GM18502 (cell line): ENCODE results near the gene ZNF385A.

ENCODE experiments used
- ATAC-seq: cut with Tn5 transposase; IDR thresholded peaks from one replicate; pipeline ENCODE4 v1.9.1; 2021; ENCODE audit warnings: mild to moderate bottlenecking; ENCODE audit not compliant: unreplicated experiment, poor library complexity

Gene ZNF385A

DNA sequence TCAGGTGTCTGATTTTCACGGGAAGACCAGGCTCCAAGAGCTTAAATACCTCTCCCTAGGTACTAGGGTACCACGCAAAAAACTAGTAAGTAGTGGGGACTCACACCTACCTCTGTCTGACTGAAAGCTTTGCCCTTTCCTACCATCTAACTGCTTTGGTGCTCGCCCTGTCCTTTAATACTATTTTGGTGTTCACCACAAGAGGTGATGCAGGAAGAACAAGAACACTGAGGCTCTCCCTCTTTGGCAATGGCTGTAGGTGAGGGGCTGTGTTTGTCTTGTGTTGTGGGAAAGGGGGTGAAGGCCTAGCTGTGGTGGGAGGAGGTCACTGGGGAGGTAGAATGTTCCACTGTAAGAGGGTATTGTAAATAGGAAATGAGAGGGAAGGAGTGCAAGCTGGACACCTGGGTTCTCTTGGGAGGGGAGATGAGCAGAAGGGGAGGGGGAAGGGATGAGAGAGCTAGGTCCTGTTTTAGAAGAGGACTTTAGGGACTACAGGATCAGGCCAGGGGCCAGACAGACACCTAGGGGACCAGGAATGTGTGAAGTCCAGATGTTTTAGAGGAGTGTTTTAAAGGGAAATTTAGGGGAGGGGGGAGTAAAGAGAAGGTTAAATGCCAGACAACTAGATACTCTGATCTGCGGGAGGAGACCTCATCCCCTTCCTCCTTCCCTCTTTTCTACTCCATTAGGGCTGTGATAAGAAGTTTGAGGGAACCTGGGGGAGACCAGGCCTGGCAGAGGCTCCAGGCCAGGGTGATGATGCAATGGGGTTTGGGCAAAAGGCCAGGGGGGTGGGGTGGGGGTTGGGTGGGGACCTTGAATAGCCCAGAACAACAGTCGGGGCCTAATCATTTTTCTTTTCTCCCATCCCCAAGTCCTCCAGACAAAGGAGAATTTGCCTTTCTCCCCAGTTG lies 32.4 kb upstream of the ZNF385A start:
- no peak for ATAC-seq

DNA sequence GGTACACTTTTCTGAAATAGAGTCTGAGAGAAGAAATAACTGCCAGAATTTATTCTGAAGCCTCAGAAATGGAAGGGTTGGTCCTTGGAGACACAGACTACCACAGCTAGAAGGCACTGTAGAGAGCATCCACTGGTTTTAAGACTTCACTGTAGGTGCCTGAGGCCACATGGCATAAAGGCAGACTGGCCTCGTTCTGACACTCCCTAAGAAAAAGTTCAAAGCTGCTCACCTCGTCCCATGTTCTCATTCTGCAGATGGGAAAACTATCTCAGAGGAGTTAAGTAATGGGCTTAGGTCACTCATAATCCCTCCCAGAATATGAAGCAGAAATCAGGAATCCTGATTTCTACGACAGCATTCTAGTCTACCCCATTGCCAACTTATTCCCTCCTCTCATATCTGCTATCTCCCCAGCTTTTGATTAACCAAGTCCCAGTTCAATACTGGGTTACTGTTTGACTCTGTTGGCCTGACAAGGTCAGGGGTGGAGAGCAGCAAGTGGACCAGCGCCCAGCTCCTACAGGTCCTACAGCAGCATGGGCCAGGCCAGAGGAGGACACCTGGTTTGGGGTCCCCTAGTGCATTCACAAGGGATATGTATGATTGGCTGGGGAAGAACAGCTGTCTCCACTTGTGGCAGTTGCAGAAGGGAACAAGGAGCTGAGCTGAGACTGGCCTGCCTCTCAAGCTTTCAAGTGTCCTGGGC lies 30.8 kb upstream of the ZNF385A start:
- ATAC-seq, result no peak

DNA sequence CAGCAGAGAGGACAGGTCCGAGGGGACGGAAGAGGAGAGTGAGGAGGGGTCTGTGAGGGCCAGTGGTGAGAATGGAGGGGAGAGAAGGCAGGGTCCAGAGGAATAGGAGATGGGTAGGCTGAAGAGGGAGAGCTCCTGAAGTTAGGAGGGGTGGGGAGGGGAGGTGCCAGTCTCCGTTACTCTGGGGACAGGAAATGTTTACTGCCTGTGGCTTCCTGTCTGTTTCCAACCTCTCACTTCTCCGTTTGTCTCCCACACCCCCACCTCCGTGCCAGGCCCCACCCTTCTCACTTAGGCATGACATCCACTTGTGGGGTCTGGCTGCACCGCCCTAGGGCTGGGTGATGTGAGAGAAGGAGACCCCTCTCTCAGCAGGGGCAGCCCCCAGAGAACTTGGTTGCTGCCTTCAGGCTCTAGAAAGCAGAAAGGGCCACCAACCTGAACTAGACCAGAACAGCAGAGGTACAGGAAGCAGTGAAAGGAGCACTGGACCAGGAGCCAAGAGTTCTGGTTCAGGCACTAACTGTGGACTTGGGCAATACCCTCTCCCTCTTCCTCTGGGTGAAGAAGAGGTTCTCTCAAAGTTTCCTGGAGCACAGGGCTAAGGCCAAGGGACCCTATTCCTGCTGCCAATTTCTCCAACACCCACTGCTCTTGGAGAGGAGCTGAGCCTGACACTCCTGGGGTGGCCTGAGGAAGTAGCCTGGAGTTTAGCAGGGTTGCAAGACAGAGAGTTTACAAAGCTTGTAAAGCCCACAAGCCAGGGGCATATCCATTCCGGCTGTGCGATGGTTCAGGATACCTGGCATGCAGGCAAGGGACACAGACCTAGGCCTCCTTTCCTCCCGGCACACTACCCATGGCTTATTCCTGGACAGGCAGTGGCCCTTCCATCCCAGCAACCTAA lies 29.0 kb upstream of the ZNF385A start:
- ATAC-seq, result peak; percentile 72

DNA sequence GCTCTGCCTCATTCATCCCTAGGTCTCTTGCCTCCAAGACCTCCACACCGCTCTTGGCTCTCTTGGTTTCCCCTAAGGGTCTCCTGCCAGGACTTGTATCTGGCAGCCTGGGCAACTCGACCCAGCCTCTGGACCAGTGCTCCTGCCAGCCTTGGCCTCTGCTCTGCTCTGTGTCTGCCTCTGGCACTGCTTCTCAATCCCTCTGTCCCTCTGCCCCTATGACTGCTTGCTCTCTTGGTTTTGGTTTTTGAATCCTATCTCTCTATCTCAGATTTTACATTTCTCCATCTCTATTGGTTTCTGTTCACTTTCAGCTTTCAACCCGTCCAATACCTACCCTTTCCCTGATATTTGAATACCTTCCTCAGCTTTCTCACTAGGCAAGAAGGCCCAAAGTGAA lies 28.3 kb upstream of the ZNF385A start:
- ATAC-seq, result peak; percentile 30

DNA sequence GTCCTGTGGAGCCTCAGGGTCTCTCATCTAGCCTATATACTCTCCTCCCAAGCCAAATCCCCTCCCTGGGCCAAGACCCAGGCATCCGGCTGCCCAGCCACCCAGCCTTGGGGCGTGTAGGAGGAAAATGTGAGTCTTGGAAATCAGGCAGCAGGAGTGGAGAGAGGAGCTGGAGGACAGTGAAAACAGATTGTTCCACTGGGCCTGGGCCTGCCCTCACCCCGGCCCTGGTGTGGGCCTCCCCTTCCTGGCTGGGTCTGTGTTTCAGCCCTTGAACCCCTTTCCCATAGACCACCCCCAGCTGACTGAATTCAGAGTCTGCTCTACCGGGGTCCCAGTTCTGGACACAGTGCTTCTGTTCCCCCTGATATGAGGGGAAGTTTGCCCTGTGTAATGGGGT lies 27.8 kb upstream of the ZNF385A start:
- no peak for ATAC-seq

DNA sequence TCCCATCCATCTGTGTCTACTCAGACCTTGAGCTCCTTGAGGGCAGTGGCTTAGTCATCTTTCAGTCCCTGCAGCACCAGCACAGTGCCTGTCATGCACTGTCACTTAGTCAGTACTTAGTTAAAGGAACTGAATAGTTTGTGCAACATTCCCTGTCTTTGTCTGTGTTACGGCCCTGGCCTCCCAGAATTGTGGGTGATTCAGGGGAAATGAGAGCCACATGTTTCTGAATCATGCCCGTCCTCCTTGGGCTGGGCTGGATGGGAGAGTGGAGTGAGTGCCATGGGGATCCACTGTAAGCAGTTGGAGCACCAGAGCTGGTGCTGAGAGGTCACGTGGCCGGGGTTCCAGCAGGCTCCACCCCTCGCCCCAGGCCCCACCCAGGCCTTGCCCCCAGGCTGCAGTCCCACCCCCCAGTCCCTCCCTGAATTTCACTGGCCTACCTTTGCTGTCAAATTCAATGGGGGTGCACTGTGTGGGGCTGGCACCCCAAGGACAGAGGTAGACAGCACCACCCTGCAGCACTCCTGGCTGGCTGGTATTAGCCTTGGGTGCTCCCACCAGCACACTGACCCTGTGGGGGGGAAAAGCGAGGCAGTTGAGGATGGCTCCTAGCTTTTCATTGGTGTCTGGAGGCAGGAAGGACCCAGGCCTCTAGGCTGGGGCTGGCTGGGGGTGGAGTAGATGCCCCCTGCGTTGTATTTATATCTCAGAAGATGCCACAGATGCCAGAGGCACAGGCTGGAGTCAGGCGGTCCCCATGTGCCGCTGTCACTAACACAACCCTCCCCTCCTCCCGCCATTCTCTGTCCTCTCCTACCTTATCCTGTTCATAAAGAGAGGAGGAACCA lies 27.1 kb upstream of the ZNF385A start:
- ATAC-seq, result no peak

DNA sequence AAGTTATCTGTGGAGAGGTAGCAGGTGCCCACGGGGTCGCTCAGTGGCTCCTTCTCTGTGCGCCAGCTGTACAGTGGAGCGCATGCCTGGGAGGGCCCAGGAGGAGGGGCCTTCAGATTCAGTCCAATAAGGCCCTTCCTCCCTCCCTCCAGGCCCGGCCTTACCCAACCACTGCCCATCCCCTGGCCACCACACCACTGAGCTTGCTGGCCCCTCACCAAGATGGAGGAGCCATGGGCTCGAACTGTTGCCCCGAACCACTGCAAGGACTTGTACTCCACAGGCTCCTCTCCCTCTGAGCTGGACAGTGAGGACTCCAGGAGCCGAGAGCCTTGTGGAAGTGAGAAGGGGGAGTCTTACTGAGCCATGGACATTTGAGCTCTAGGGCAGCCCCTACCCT lies 24.7 kb upstream of the ZNF385A start:
- ATAC-seq, result no peak

DNA sequence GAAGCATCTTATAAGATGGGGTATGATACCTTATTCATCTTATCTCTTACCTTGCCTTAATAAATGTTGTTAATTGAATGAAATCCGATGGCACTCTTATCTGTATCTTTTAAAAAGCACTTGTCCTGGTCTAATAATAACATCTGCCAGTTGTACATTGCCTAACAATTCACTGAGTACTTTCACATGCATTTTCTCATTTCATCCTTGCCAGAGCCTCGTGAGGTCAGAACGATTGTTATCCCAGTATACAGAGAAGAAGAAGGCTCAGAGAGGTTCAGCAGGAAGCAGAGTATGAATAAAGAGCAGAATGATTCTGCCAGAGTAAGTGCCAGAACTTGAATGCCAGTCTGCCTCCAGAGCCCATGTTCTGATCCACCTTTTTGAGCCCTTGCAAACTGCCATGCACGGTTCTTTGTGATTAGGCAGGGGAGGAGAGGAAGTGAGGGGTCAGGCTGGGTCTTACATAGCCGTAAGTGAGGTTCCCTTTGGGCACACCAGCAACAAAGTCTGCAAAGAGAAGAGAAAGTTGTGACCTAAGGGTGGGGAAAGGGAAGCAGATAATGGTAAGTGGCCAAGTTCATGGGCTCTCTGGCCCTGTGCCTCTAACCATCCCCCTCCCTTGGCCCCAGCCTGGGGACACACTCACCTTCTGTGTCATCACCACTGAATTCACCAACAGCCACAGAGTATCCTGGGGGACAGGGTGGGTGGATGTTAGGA lies 22.8 kb upstream of the ZNF385A start:
- ATAC-seq, result no peak

DNA sequence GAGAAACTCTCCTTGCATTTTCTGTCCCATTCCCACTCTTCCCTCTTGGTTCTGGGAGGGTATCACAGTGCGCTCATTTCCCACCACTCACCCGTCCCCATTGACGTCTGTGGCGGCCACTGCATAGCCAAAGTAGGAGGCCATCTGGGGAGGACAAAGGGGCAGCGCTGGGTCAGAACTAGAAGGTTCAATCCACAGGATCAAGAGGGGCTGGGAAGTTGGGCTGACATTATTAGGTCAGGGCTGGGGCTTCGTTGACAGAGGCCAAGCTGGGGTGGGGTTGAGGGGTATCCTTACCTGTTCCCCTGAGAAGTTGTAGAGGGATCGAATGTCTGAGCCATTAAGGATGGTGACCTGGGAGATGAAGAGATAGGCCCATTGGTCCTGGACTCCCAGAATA lies 21.0 kb upstream of the ZNF385A start:
- no peak for ATAC-seq

DNA sequence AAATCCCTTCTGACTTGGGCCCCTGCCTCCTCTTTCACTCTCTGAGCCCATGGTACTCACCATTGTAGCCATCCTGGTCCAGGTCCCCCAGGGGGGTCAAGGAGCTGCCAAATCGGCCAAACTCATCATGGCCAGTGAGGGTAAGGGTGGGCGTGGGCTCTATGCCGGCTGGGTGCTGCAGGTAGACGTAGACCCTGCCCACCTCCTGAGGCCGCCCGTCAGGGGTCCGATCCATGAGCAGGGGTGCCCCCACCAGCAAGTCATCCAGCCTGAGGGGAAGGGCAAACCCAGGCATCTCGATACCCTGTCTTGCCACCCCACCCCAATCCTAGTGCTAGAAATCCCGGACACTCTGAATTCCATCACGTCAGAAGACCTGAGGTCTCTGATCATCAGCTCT lies 20.6 kb upstream of the ZNF385A start:
- no peak for ATAC-seq

DNA sequence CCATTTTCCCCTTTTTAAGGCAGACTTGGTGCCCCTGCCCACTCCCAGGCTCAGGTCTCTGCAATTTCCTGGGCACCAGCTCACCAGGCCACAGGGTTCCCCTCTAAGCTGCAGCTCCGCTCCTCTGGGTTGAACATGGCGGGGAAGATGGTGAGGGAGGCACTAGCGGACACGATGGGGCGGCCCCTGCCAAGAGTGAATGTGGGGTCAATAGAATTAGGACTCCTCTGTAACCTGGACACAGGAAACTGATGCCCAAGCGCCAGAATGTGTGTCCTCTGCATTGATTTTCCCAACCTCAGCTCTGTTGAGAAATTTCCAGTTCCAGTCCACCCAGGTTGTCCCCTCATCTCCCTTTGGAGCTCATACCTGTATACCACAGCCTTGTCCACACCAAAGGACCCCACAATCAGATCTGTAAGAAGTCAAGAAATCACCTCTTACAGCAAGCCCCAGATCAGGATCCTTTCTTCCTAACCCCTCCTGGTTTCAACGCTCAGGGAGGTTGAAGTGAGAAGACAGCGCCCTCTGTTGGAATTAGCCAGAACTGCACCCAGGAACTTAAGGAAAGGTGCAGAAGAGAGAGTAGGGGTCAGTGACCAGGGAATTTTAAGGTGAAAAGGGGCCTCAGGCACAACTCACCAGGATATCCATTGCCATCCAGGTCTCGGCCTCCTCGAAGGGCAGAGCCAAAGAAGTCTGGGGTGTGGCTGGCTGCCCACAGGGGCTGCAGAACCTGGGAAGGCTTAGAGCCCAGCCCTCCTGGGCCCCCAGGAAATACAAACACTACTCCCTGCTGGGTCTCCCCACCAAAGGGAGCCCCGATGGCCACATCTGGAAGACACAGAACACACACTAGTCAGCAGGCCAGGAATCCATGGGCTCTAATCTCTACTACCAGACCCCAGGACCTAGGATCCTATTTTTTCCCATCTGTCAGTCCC lies 19.8 kb upstream of the ZNF385A start:
- ATAC-seq, result no peak

DNA sequence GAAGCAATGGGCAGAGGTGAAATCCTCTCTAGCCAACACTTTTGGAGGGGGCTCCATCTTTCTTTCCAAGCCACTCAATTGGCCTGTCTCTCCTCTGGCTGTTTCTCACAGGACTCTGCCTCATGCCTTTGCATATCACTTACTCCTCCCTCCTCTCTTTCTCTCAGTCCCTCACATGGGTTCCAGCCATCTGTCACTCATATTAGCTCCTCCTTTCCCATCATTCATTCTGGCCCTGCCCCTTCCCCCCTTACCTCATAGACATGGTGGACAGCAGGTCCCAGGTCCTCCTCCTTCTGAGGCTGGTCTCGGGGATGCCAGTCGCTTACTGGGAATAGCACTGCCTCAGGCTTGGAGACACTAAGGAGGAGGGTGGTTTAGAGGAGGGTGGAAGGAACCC lies 16.6 kb upstream of the ZNF385A start:
- no peak for ATAC-seq

DNA sequence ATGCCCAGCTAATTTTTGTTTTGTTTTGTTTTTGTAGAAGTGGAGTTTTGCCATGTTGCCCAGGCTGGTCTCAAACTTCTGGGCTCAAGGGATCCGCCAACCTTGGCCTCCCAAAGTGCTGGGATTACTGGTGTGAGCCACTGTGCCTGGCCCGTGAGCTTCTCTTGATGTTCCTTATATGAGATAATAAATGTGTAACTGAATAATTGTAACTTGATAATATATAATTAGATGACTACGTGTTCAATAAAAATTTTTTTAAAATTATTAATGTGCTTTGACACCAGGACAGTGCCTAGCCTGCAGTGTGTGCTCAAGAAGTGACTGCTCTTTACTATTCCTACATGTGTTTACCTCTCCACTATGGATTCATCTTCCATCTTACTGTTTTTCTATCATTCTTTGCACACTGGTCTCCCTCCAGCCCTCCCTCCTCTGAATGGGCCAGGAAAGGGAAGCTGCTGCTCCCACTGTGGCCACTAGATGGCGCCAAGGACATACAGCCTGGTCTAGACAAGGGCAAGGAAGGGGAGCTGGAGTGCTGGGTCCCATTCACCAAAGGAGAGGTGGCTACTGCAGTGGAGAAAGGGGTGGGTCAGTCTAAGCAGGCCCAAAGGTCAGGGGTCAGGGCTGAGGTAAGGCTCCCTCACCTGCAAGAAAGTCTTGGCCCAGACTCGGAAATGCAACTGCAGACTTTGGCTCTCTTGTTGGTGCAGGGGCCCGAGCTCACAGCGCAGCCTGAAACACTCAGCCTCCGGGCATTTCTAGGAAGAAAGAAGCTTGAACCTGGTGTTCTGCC lies 14.7 kb upstream of the ZNF385A start:
- ATAC-seq, result peak; percentile 83

DNA sequence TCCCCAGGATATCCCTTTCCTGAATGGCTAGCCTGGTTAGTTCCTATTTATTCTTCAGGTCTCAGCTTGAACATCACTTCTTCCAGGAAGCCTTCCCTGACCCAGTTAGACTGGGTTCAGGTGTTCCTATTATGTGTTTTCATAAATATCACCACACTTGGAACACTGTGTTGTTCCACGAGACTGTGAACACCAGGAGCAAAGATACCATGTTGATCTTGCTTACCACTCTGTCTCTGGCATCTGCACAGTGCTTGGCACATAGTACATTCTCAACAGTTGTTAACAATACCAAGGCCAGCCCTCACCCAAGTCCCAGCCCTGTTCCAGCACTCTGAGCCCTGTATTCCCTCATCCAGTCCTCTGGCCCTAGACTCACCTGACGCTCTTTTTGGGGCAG lies 13.7 kb upstream of the ZNF385A start:
- ATAC-seq, result no peak

DNA sequence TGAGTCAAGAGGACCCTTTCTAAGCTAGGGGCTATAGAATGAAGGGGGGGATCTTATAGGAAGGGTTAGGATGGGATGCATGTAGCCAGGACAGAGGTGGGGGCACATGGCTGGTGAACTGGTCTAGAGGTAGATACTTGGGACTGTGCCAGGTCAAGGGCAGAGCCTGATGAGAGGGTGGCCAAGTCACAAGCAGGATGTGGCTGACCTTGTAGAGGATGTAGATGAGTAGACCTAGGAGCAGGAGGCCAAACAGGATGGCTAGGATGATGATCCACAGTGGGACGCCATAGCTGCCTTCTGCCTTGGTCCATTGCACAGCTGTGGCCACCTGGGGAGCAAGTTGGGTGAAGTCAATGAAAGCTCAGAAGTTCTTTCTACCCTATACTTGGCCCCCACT lies 12.6 kb upstream of the ZNF385A start:
- no peak for ATAC-seq

DNA sequence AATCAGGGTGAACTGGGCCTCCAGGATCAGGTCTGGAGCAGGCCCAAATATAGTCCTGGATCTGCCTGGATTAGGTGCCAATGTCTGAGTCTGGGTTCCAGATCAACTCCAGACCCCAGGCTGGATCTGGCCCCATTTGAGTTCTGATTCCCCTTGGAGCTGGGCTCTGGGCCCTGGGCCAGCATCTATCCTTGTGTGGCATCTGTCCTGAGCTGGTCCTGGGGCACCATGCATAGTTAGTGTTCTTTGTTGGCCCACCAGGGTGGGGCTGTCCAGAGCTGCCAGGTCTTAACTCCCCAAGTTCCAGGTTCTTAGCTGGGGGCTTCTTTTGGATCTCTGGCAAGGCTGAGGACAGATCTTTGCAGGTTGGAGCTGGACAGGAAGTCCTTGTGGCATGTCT lies 11.0 kb upstream of the ZNF385A start:
- ATAC-seq, result no peak

DNA sequence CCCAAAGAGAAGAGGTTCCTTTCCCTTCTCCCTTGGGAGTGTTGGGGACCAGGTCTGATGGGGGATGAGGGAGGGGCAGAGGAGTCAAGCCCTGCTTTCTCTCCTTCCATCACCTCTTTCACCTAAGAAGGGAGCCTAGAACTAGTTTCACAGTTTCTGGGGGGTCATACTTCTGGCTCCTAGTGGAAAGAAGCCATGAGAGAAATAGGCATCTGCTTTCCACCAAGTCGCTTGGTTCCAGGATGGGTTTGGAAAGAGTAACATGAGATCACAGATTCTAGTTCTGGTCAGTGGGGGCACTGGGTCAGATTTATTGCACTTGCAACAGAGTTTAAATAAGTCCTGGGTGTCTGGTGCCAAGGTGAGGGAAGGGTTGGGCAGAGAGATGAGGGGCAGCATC lies 10.5 kb upstream of the ZNF385A start:
- no peak for ATAC-seq
